Measurements from ENCODE around the gene LDLRAD2. TPM values are rescaled to one million over a fixed set of nuclear protein-coding genes. Genes with fewer than 3 reads are reported as not detected.

Gene LDLRAD2
- total RNA-seq, 4 donors from 2014 or later, result 0.60 TPM; not detected in 3

- DNase-seq (ENCODE audit: low spot score in 2 of 2), result no peak
- H3K36me3 ChIP-seq, result peaks cover 30 to 100% (median 51%) of the 10 kb centered on the region in 3 donors
Measured at GRCh38 chr1:21831454-21831970, 19.4 kb downstream of the LDLRAD2 start.

GRCh38 chr1:21833392-21833976, 21.4 kb downstream of the LDLRAD2 start:
- DNase-seq (ENCODE audit: low spot score in 2 of 2), result no peak
- Histone ChIP-seq H3K4me1 (no peaks in the 10 kb centered on the region), H3K27ac (no peak overlapping the region), H3K9me3 (peaks cover 0 to 12% (median 0%) of the 10 kb centered on the region in 4 donors), H3K4me3 (no peak overlapping the region), H3K36me3 (peaks cover 26 to 100% (median 43%) of the 10 kb centered on the region in 3 donors), H3K27me3 (no peaks in the 10 kb centered on the region)
- 81 to 84% methylated on average over 10 to 11 of the region's 11 CpGs for WGBS, 2 donors
- no peak for TF ChIP-seq EP300 (IDR thresholded peaks at IDR 0.05)
- TF ChIP-seq CTCF (IDR thresholded peaks at IDR 0.05), result no peak
- no peak for TF ChIP-seq POLR2A (IDR thresholded peaks at IDR 0.05)

More at GRCh38 chr1:21831454-21831970, 19.4 kb downstream of the LDLRAD2 start:
- 80 to 82% methylated on average over 13 of the region's 14 CpGs for WGBS, 2 donors
- Histone ChIP-seq H3K4me1 (no peaks in the 10 kb centered on the region), H3K27me3 (no peaks in the 10 kb centered on the region), H3K27ac (no peak overlapping the region), H3K4me3 (no peak overlapping the region), H3K9me3 (peaks cover 0 to 12% (median 0%) of the 10 kb centered on the region in 4 donors)
- TF ChIP-seq EP300 (IDR thresholded peaks at IDR 0.05), result no peak
- no peak for TF ChIP-seq POLR2A (IDR thresholded peaks at IDR 0.05)
- TF ChIP-seq CTCF (IDR thresholded peaks at IDR 0.05), result no peak

- no peaks in the 10 kb centered on the region for H3K4me1 ChIP-seq
- TF ChIP-seq EP300 (IDR thresholded peaks at IDR 0.05) (no peak), CTCF (IDR thresholded peaks at IDR 0.05) (no peak), POLR2A (IDR thresholded peaks at IDR 0.05) (no peak)
- no peak for DNase-seq (ENCODE audit: low spot score in 2 of 2)
- H3K27me3 ChIP-seq, result no peaks in the 10 kb centered on the region
- H3K9me3 ChIP-seq, result peaks cover 0 to 12% (median 0%) of the 10 kb centered on the region in 4 donors
- WGBS, 2 donors, result 100% methylated on average over 1 of the region's 1 CpG
- H3K27ac ChIP-seq, result no peak overlapping the region
- no peak overlapping the region for H3K4me3 ChIP-seq
- peaks cover 23 to 100% (median 43%) of the 10 kb centered on the region in 3 donors for H3K36me3 ChIP-seq
Measured at GRCh38 chr1:21834094-21834493, 22.0 kb downstream of the LDLRAD2 start.

- H3K27me3 ChIP-seq, result no peaks in the 10 kb centered on the region
- no peaks in the 10 kb centered on the region for H3K4me1 ChIP-seq
- TF ChIP-seq EP300 (IDR thresholded peaks at IDR 0.05) (no peak), CTCF (IDR thresholded peaks at IDR 0.05) (no peak), POLR2A (IDR thresholded peaks at IDR 0.05) (no peak)
- peaks cover 0 to 12% (median 0%) of the 10 kb centered on the region in 4 donors for H3K9me3 ChIP-seq
- H3K27ac ChIP-seq, result peak overlapping the region in 1 of 4 donors; percentile 30
- H3K4me3 ChIP-seq, result no peak overlapping the region
- 96 to 99% methylated on average over 12 to 16 of the region's 16 CpGs for WGBS, 2 donors
- DNase-seq (ENCODE audit: low spot score in 2 of 2), result no peak
- H3K36me3 ChIP-seq, result peaks cover 17 to 100% (median 49%) of the 10 kb centered on the region in 3 donors
Measured at GRCh38 chr1:21834666-21835065, 22.6 kb downstream of the LDLRAD2 start.

- Histone ChIP-seq H3K27ac (peak overlapping the region in 1 of 4 donors; percentile 16), H3K4me1 (no peaks in the 10 kb centered on the region), H3K4me3 (no peak overlapping the region), H3K27me3 (no peaks in the 10 kb centered on the region), H3K9me3 (peaks cover 0 to 12% (median 0%) of the 10 kb centered on the region in 4 donors), H3K36me3 (peaks cover 17 to 100% (median 49%) of the 10 kb centered on the region in 3 donors)
- WGBS, 2 donors, result 73 to 77% methylated on average over 4 of the region's 4 CpGs
- no peak for DNase-seq (ENCODE audit: low spot score in 2 of 2)
- TF ChIP-seq EP300 (IDR thresholded peaks at IDR 0.05), result no peak
Measured at GRCh38 chr1:21836010-21836409, 23.9 kb downstream of the LDLRAD2 start.
